ENCODE measurements around the gene FBXW8.

- TF ChIP-seq CTCF (optimal IDR thresholded peaks at IDR 0.05 in 1 of 3, IDR thresholded peaks at IDR 0.05 in 1 of 3, conservative IDR thresholded peaks at IDR 0.05 in 1 of 3; ENCODE audit: extremely low read depth in 1 of 3, insufficient read depth in 2 of 3, low read length in 3 of 3) (no peak), EZH2 (IDR thresholded peaks at IDR 0.05; ENCODE audit: low read length) (no peak)
Observed at GRCh38 chr12:117030187-117030900, 119.6 kb downstream of the FBXW8 start.

All from keratinocyte (primary cell).